HCEC 1CT (cell line): ENCODE data around the gene MAOB.
"Not testable (repeated sequence)": the region's sequence is repeated elsewhere in the genome, so short reads cannot be mapped to it uniquely, and the experiment has no call there.

Experiments used
- DNase-seq: peaks from one replicate; pipeline ENCODE4 v3.0.0-alpha.2; 2017

MAOB gene

DNA sequence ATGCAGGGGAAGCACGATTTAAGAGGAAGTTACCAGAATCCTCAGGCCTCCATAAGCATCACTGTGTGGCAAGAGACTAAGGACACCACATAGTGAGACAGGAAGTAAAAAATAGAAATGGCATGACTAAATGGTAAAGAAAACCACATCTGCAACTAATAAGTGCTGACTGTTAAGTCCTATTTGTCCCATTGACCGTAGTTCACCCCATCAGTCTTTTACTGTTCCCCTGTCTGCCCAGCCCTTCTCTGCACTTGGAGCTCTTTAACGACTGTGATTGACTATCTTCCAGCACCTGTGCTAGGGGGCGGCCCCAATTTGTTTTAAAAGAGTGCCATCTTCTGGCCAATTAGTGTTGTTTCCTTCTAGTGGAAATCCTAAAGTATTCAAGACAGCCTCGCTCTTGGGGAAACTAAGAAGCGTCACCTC lies 132.0 kb downstream of the MAOB start:
- DNase-seq = peak; percentile 66

DNA sequence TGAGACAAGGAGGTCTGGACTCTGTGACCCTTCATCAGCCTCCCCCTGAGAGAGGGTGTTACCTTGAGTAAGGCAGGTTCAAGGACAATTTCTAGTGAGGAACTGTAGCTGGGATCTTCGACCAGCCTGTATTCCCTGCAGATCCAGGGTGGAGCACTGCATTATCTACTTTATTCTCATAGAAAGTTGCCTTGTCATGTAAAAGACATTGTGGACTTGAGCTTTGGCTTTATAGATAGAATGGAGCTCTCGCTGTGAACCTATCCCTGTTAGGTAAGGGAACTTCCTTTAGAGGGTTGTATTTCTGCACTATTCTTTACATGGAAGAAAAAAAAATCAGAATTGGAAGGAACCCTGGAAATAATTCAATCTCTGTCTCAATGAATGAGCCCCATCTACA lies 134.8 kb downstream of the MAOB start:
- no peak for DNase-seq

DNA sequence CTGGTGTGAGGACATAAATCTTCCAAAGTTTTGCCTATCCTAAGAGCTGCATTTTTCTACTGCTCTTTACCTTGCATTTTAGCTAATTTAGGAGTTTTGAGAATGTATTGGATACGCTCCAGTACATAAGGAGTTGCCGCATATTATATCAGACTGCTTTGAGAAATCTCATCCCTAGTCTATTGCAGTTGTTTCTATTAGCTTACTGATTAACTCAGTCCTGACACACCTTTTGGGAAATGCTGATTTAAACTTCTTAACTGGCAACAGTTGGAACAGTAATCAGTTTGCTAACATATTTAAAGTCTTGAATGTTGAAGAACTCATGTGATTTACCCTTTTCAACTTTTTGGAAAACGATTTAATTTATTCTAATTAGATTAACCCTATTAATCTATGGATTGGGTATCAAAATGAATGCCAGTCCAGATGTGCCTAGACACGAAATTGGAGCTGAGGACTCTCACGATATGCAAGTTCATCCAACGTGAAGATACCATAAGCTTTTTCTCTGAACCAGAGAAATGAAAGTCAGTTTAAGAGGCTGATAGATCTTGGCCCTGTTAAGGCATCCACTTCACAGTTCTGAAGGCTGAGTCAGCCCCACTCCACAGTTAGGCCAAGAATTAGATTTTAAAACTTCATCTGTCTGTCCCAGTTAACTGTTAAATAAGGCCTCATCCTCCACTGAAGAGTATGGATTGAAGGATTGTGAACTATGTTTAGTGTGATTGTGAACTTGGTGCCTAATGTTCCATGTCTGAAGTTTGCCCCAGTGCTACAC lies 136.1 kb downstream of the MAOB start:
- no peak for DNase-seq

DNA sequence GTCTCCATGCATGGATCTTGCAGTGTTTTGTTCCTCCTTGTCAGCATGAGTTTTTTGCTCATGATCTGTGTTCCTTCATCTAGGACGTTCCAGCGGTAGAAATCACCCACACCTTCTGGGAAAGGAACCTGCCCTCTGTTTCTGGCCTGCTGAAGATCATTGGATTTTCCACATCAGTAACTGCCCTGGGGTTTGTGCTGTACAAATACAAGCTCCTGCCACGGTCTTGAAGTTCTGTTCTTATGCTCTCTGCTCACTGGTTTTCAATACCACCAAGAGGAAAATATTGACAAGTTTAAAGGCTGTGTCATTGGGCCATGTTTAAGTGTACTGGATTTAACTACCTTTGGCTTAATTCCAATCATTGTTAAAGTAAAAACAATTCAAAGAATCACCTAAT lies 138.0 kb downstream of the MAOB start:
- DNase-seq = no peak

DNA sequence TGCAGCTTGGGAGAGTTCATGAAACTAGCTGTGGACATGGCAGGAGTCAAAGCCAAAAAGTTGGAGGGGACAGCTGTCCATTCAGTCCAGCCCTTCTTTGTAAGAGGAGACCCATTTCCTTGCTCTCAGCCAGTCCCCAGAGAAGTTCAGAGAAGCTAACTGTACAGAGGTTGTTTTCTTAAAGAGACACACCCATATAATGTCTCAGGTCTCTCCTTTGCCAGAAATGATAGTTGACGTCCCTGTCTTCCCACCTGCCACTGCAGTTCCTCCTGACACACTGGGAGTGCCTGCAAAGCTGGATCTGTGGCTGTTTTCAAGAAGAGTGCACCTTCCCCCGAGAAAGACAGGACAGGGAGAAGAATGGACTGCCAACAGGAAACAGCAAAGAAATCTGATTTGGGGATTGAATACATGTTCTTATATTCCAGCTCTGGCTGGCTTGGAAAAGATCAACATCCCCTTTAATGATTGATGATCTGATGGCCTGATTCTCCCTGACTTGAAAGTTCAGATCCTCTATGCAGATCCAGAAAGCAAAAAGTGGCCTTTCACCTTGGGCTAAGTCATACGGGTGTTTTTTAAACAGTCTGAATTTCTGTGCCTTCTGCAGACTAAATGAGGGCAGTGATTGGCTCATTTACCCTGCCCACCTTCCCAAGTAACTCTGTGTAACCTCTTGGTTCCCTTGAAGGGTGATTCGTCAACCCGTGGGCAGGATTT lies 139.0 kb downstream of the MAOB start:
- DNase-seq = no peak

DNA sequence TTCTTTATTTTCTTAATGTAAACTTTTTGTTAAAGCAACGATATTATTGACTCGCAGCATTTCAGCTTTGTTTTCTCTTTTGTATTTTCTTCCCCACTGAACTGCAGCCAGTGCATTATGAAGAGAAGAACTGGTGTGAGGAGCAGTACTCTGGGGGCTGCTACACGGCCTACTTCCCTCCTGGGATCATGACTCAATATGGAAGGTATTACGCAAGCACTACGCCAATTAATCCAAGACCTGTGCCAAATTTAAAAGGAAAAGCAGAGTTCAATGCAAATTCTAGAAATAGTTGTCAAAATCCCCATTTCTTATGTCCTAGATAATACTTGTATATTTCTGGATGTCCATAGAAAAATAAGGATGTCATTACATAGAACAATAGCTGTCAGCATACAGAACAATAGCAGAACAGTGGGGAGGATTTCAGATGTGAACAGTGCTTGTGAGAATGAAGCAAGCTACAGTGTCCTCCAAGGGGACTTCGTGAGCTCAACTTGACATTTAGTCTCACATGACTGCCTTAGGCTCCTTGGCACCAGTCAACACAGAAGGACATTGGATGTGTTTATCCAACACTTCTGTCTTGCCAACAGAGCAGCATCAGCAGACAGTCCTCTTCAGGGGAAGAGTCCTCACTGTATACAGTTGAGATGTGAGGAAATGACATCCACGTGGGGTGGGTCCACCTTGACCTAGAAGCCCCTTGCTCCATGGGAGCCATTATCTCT lies 140.2 kb downstream of the MAOB start:
- peak; percentile 33 for DNase-seq

DNA sequence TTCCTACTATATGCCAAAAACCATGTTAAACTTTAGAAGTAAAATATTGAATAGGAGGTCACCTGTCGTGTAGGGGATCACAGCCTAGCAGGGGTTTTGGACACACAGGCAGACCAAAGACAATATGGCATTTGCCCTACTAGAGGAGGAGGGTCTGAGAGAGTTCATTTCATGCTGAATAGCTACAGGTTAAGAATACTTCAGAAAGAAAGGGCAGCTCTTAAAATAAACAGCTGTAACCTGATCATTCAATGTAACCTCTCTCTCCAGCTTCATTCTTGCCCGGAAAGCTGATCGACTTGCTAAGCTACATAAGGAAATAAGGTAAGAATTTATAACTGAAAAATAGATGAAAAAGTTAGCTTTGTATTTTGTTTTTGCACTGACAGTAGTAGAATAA lies 146.3 kb downstream of the MAOB start:
- DNase-seq = no peak

DNA sequence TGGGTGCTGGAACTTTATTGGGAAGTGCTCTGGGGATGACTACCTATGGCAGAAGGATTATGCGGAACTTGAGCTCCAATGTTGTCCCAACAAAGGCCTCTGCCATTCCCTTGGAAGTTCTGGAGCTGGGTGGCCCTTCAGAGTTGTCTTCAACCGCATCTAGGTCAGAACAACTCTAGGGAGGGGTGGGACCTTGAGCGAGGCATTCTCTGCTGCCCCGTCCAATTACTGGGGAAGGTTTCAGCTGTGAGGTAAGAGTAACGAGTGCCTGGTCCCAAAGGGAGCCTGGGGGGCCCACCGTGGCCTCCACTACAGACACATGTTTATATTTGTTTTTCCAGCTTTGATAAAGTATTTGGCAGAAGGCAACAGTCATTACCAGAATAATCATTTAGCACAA lies 146.7 kb downstream of the MAOB start:
- DNase-seq = no peak

DNA sequence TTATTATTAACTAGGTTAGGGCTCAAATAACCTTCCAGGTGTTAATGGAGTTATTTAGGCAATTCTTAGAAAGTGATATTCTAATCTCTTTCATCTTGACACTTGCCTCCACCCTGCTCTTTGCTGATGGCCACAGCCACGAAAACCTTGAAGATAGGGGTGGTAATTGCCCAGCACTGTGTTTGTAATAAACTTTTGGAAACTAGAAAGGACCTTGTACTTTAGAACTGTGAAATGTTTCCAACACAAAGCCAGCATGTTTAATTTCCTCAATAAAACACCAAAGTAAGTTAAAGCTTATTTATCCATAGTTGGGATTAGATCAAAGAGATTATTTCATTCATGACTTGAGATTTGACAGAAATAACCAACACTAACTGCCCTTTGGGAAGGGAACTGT lies 147.8 kb downstream of the MAOB start:
- DNase-seq = no peak

DNA sequence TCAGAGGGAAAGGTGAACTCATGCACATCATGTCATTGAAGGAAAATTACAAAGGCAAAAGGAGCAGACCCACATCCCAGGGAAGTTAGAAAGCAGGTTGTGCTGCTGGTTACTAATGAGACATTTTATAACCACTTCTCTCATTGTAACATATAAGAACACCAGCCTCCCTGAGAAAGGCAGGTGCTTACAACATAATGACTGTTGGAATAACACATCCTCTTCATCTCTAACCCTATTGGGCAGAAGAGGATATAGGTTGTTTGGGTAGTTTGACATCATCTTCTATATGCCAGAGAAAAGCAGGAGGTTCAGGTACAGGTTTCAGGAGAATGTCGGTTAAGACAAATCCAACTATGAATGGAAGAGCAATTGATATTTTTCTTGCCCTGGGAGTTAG lies 148.6 kb downstream of the MAOB start:
- no peak for DNase-seq

DNA sequence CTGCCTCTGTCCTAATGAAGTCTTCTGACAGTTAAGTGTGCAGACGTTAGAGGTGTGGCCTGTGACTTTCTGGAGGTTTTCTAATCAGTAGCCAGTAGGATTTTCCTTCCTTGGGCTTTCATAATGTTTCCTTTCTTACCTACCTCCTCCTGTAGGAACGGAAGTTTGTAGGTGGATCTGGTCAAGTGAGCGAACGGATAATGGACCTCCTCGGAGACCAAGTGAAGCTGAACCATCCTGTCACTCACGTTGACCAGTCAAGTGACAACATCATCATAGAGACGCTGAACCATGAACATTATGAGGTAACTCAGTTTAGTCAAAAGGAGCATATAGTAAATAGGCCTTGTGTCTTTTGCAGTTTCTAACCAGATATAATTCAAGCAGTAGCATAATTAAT lies 151.2 kb downstream of the MAOB start:
- DNase-seq = no peak

DNA sequence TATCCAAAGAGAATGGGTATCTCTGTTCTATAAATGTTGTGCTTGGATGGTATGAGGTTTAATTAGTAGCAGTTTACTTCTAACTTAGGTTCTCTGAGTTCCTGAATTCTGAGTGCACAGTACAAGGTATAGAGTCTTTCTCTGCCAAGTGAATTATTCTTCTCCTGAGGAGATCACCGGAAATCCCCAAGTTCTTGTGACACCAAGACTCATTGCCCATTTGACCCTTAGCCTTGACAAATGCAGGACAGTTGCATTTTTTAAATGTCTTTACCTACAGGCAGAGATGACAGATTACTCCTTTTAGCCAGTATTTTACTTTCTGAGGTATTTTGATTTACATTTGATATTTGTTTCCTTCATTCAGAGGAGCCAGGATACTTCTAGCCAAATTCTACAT lies 153.3 kb downstream of the MAOB start:
- no peak for DNase-seq

DNA sequence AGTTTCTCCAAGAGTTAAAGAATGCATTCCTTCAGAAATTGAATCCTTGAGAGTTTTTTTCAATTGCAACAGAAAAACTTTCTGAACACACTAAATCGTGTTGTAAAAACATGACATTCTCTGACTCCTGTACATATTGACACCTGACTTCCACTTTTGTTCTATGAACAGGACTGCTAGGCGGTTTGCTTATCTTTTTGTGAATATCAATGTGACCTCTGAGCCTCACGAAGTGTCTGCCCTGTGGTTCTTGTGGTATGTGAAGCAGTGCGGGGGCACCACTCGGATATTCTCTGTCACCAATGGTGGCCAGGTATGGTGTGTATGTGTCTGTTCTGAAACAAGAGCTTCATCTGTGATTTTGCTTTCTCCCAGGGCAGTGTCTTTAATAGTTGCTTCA lies 154.2 kb downstream of the MAOB start:
- DNase-seq = no peak

DNA sequence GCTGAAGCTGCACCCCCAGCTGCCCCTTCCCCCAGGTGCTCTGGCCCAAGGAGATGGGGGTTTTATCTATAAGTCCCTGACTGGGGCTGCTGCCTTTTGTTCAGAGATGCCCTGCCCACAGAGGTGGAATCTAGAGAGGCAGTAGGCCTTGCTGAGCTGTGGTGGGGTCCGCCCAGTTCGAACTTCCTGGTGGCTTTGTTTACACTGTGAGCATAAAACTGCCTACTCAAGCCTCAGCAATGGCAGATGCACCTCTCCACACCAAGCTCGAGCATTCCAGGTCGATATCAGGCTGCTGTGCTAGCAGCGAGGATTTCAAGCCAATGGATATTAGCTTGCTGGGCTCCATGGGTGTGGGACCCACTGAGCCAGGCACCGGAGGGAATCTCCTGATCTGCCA lies 155.0 kb downstream of the MAOB start:
- DNase-seq = not testable (repeated sequence)

DNA sequence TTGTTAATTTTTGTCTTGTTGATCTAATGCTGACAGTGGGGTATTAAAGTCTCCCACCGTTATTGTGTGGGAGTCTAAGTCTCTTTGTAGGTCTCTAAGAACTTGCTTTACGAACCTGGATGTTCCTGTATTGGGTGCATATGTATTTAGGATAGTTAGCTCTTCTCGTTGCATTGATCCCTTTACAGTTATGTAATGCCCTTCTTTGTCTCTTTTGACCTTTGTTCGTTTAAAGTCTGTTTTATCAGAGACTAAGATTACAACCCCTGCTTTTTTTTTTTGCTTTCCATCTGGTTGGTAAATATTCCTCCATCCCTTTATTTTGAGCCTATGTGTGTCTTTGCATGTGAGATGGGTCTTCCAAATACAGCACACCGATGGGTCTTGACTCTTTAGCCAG lies 157.0 kb downstream of the MAOB start:
- not testable (repeated sequence) for DNase-seq

DNA sequence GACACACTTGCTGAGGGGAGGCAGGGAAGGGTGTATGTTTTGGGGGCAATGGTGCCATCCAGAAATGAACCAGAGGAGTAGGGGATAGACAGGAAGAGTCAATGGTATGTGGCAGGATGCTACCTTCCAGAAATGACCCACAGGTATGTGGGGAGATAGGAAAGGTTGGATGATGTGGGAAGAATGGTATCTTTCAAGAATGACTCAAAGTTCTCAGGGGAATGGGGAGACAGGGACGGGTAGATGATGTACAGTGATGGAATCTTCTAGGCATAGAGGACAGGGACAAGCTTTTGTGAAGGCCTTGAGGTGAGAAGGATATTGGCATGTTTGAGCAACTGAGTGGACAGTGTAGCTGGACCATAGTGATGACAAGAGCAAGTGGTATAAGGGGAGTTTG lies 161.3 kb downstream of the MAOB start:
- no peak for DNase-seq

DNA sequence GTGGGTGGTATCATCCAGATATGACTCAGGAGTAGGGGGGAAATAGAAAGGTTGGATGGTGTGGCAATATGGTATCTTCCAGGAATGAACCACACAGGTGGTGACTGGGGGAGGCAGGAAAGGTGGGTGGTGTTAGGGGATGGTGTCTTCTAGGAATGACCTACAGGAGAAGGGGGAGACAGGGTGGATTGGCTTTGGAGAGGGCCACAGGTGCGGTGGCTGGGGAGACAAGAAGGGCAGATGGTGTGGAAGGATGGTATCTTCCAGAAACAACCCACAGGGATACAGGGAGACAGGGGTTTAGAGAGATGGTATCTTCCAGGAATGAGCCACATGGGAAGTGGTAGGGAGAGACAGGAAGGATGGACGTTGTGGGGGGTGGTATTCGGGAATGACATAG lies 162.2 kb downstream of the MAOB start:
- no peak for DNase-seq

DNA sequence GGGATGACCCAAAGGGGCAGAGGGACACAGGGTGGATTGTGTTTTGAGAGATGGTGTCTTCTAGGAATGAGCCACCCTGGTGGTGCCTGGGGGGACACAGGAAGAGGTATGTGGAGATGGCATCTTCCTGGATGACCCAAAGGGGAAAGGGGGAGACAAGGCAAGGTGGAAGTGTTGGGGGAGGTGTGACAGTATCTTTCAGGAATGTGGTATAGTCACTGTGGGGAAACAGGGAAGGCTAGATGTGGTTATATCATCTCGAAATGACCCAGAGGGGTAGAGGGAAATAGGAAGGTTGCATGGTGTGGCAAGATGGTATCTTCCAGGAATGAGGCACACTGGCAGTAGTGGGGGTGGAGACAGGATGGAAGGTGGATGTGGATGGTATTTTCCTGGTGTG lies 163.3 kb downstream of the MAOB start:
- no peak for DNase-seq

DNA sequence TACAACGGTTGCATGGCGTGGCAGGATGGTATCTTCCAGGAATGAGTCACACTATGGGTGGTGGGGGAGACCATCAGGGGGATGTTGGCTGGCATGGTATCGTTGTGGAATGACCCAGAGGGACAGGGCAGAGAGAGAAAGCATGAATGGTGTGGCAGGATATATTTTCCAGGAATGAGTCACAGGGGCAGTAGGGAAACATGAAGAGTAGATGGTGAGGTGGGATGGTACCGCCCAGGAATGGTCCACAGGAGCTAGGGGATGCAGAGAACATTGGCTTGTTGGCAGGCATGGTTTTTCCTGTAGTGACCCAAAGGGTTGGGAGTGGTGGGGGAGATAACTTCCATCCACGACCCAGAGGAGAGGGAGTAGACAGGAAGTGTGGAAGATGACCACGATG lies 163.7 kb downstream of the MAOB start:
- DNase-seq = no peak

DNA sequence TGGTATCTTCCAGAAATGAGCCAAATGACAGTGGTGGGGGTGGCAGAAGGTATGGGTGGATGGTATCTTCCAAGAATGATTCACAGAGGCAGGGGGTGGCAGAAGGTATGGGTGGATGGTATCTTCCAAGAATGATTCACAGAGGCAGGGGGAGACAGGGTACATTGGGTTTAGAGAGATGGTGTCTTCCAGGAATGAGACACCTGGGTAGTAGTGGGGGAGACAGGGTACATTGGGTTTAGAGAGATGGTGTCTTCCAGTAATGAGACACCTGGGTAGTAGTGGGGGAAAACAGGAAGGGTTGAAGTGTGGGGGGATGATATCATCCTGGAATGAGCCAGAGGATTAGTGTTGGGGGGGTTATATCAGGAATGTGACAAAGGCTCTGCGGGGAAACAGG lies 164.2 kb downstream of the MAOB start:
- DNase-seq = no peak

DNA sequence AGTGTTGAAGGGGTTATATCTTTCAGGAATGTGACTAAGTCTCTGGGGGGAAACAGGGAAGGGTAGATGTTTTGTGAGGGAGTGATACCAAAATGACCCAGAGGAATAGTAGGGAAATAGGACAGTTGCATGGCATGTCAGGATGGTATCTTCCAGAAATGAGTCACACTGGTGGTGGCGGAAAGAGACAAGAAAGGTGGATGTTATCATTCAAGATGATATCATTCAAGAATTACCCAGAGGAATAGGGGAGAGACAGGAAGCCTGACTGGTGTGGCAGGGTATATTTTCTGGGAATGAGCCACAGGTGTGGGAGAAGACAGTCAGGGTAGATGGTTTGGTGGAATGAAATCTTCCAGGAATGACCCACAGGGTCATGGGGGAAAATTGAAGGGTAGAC lies 165.1 kb downstream of the MAOB start:
- no peak for DNase-seq

DNA sequence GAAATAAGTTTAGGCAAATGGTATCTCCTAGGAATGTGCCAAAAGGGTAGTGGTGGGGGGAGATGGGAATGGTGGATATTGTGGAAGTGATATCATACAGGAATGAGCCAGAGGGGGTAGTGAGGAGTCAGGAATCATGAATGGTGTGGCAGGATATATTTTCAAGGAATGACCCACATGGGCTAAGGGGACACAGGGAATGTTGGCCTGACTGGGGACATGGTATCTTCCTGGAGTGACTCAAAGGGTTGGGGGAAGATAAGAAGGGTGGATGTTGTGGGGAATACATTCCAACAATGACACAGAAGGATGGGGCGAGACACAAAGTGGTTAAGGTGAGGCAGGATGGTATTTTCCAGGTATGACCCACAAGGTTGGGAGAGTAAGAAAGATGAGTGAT lies 165.6 kb downstream of the MAOB start:
- no peak for DNase-seq
